NT2/D1 (cell line): ENCODE measurements around the gene FAM171A1.

ENCODE experiments used
- SUZ12 ChIP-seq: IDR thresholded peaks from 2 replicates; pipeline ENCODE4 v1.6.1; 2011; ENCODE audit not compliant: insufficient read length, insufficient read depth; ENCODE audit errors: extremely low read depth
- YY1 ChIP-seq: IDR thresholded peaks from 2 replicates; pipeline ENCODE4 v1.6.1; 2011; ENCODE audit not compliant: insufficient read length, insufficient read depth
- ZNF274 ChIP-seq: IDR thresholded peaks from 2 replicates; pipeline ENCODE4 v1.6.1; 2011; ENCODE audit warnings: mild to moderate bottlenecking, low read depth, low read length

- TF ChIP-seq ZNF274 (no peak), YY1 (no peak), SUZ12 (no peak)
These were observed 204.8 kb downstream of the FAM171A1 start for GRCh38 chr10:15166325-15166724.
